Ascending aorta (tissue), 2 donors: ENCODE measurements around the gene SSBP2. TPM values are rescaled to one million over a fixed set of nuclear protein-coding genes. Genes with fewer than 3 reads are reported as not detected.

Experiments
- DNase-seq, 2 donors: peaks; one replicate each; pipeline ENCODE4 v3.0.0-alpha.2; 2019; ENCODE audit warnings: low spot score in 2 of 2
- H3K27ac ChIP-seq, 2 donors: fragments of 200-600 bp; sonication (generic); one replicate each; pipeline ENCODE4 v1.5.1; 2016 to 2017; ENCODE audit warnings: mild to moderate bottlenecking in 1 of 2
- H3K27me3 ChIP-seq: fragments of 200-600 bp; sonication (generic); one replicate; pipeline ENCODE4 v1.5.1; 2017
- H3K36me3 ChIP-seq, 2 donors: fragments of 200-600 bp; sonication (generic); one replicate each; pipeline ENCODE4 v1.5.1; 2016
- H3K4me1 ChIP-seq, 2 donors: fragments of 200-600 bp; sonication (generic); one replicate each; pipeline ENCODE4 v1.5.1; 2016 to 2017; ENCODE audit warnings: mild to moderate bottlenecking in 1 of 2
- H3K4me3 ChIP-seq, 2 donors: fragments of 200-600 bp; sonication (generic); one replicate each; pipeline ENCODE4 v1.5.1; 2016 to 2017; ENCODE audit warnings: mild to moderate bottlenecking in 1 of 2
- H3K9me3 ChIP-seq, 2 donors: fragments of 200-600 bp; sonication (generic); one replicate each; pipeline ENCODE4 v1.5.1; 2016
- intact Hi-C: fragments of 100-400 bp; cut with DNase I; formaldehyde crosslinking; loops from one replicate; pipeline ENCODE4 v1.15.1; 2023
- total RNA-seq: library from RNA; depleted of rRNA; stranded (reverse); fragments of >200 nt; gene quantifications from one replicate; pipeline ENCODE4 v1.1.0, GENCODE V29; 2016
- TF ChIP-seq, protein P1 (sequence below), 3 experiments: fragments of 200-600 bp in 2 of 3; fragments of 450-650 bp in 1 of 3; sonication (generic) in 2 of 3; IDR thresholded peaks; one replicate each; pipeline ENCODE4 v1.5.1; 2016 to 2019; ENCODE audit warnings: antibody characterized with exemption in 3 of 3, mild to moderate bottlenecking in 1 of 3, moderate library complexity in 1 of 3

Gene SSBP2
- 22.4 TPM for total RNA-seq

DNA sequence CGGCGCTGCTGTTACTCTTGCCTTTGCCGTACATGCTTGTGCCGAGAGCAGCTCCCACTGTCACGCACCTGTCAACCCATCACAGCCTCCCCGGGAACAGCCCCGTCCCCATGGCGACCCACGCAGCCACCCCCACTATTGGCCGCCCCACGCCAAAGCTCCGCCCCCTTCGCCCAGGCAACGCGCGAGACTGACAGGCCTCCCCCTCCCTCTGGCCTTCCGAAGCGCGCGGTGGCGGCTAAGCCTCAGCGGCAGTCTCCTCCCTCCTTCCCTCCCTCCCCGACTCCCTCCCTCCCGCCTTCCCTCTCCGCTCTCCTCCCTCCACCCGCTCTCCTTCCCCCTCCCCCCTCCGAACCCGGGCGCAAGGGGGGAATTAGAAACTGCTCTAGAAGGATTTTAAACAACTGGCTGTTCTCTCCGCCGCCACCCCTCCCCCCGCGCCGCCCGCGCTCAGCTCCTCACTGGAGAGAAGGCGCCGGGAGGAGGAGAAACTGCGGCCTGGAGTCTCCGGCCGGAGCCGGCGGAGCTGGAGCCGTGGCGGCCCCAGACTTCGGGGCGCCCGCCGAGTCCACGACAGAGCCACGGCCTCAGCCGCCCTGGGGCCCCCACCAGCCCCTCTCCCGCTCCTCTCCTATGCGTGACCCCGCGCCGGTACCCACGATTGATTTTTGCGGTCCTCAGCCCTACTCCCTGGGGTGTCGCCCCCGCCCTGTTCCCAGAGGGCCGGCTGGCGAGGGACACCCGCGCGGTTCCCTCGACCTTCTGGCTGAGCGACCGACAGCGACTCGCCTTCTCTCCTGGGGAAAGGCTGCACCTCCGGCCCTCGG lies at the start of gene SSBP2:
SSBP2 (minus strand) TSS at position 89 of the 827 bp plus-strand sequence; CDS start at position 34, 55 bp downstream.
- TF ChIP-seq, protein P1, sequence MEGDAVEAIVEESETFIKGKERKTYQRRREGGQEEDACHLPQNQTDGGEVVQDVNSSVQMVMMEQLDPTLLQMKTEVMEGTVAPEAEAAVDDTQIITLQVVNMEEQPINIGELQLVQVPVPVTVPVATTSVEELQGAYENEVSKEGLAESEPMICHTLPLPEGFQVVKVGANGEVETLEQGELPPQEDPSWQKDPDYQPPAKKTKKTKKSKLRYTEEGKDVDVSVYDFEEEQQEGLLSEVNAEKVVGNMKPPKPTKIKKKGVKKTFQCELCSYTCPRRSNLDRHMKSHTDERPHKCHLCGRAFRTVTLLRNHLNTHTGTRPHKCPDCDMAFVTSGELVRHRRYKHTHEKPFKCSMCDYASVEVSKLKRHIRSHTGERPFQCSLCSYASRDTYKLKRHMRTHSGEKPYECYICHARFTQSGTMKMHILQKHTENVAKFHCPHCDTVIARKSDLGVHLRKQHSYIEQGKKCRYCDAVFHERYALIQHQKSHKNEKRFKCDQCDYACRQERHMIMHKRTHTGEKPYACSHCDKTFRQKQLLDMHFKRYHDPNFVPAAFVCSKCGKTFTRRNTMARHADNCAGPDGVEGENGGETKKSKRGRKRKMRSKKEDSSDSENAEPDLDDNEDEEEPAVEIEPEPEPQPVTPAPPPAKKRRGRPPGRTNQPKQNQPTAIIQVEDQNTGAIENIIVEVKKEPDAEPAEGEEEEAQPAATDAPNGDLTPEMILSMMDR (IDR thresholded peaks at IDR 0.05): no peak
- peak within 1 kb of the TSS; percentile 98 to 100 for H3K27ac ChIP-seq
- intact Hi-C loops: loop anchor here (1.0 to 10.0 kb wide), 8 partner anchors 28 to 1724 kb away; partner anchors contain the start of genes ATG10, VCAN and ZCCHC9
- peak within 1 kb of the TSS; percentile 86 to 94 for H3K4me3 ChIP-seq
- peak; percentile 97 to 100 for DNase-seq
- no peaks in the 10 kb centered on the region for H3K36me3 ChIP-seq
- H3K27me3 ChIP-seq: no peaks in the 10 kb centered on the region
- no peaks in the 10 kb centered on the region for H3K9me3 ChIP-seq
- peaks cover 8 to 38% of the 10 kb centered on the region in 2 donors for H3K4me1 ChIP-seq

DNA sequence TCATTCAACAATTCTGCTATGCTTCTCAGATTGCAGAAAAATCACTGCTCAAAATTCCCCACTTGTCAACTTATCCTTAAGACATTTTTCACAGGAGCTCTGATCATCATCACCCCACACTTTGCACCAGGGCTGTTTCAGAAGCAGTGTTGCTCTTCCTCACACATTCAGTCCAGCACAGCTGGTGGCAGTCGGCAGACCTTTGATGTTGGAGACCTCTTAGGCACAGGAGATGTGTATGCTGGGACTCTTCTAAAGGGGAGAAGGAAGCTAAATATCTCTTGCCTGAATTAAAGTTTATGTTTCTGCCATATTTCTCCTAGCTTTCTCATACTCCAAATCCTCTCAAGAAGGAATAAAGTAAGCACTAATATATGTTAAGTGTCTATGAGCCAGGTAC lies 44.8 kb upstream of the SSBP2 start:
- Histone ChIP-seq H3K27ac (no peak overlapping the region), H3K4me1 (no peaks in the 10 kb centered on the region), H3K9me3 (no peaks in the 10 kb centered on the region), H3K27me3 (no peaks in the 10 kb centered on the region), H3K4me3 (no peak overlapping the region), H3K36me3 (no peaks in the 10 kb centered on the region)
- TF ChIP-seq, protein P1 (IDR thresholded peaks at IDR 0.05): no peak
- DNase-seq: no peak
- intact Hi-C loops: no loop called here

DNA sequence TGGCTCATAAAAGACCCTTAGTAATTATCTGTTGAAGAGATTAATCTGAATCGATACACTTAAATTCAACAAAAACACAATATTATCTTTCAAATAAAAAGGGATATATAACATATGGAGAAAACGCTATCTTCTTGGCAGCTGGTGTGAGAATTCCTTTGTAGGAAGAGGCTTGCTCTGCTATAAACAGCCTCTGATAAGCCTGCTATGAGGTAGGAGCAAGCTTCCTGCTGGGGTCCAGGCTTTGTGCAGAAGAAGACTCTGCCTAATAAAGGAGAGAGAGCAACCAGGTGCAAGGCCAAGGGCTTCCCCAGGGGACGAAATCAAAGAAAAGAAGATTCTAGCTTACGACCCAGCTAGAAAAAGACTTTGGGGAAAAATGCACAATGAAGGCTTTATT lies 43.3 kb upstream of the SSBP2 start:
- DNase-seq: no peak
- TF ChIP-seq, protein P1 (IDR thresholded peaks at IDR 0.05): no peak
- no peak overlapping the region for H3K27ac ChIP-seq
- H3K4me1 ChIP-seq: no peaks in the 10 kb centered on the region
- no peaks in the 10 kb centered on the region for H3K27me3 ChIP-seq
- no peak overlapping the region for H3K4me3 ChIP-seq
- intact Hi-C loops: no loop called here
- no peaks in the 10 kb centered on the region for H3K9me3 ChIP-seq
- H3K36me3 ChIP-seq: no peaks in the 10 kb centered on the region

DNA sequence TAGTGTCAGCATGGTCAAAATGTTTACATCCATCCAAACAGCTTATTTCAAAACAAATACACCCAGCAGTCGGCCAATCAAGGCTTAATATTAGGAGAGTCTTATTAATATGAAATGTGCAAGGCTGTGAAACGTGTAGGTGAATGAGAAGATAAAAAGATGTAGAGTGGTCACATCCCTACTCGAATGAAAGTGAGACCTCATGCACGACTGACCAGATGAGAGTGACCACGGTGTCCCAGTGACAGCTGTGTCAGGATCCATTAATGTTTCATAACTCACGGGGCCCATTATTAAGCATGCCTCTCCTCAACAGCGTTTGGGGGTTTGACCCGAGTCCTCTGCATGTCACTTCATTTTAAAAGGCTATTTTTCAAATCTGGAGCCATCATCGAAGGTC lies 39.4 kb upstream of the SSBP2 start:
- H3K27me3 ChIP-seq: no peaks in the 10 kb centered on the region
- TF ChIP-seq, protein P1 (IDR thresholded peaks at IDR 0.05): no peak
- H3K9me3 ChIP-seq: no peaks in the 10 kb centered on the region
- no peak overlapping the region for H3K4me3 ChIP-seq
- H3K4me1 ChIP-seq: peaks cover 0 to 13% of the 10 kb centered on the region in 2 donors
- H3K27ac ChIP-seq: no peak overlapping the region
- intact Hi-C loops: no loop called here
- no peaks in the 10 kb centered on the region for H3K36me3 ChIP-seq
- no peak for DNase-seq

DNA sequence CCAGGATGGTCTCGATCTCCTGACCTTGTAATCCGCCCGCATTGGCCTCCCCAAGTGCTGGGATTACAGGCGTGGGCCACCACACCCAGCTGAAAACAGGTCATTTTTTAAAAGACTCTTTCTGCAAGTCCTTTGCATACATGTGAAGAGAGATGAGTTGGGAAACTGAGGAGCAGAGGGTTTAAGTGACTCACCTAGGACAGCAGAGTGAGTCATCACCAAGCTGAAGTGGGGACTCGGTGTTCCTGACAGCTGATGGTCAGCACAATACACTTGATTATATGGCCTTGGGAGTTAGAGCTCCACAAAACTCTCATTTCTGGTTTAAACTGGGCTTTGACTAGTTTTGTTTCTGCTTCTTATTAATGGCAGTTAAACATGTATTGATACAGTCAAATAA lies 38.1 kb upstream of the SSBP2 start:
- no peak for DNase-seq
- Histone ChIP-seq H3K9me3 (no peaks in the 10 kb centered on the region), H3K27me3 (no peaks in the 10 kb centered on the region), H3K27ac (no peak overlapping the region), H3K4me3 (no peak overlapping the region), H3K36me3 (no peaks in the 10 kb centered on the region), H3K4me1 (peaks cover 0 to 13% of the 10 kb centered on the region in 2 donors)
- TF ChIP-seq, protein P1 (IDR thresholded peaks at IDR 0.05): no peak
- intact Hi-C loops: no loop called here
